Central memory CD4-positive, alpha-beta T cell (primary cell): ENCODE data around the gene MYO1E.

Experiments used
- DNase-seq: peaks from one replicate; pipeline ENCODE4 v3.0.0; 2022

MYO1E gene

DNA sequence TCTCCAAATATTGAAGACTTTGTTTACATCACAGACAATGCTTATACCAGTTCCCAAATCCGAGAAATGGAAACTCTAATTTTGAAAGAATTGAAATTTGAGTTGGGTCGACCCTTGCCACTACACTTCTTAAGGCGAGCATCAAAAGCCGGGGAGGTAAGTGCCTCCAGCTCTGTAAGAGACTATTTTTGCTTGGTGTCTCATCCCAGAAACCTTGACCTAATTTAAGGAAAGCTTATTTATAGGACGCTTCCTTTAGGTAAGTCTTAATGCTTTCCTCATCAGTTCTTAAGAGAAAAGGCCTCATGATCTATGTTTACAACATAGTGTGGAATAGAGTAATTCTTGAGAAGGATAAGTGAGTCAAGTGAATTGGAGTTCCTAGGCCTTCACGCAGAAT lies 255.9 kb downstream of the MYO1E start:
- no peak for DNase-seq

DNA sequence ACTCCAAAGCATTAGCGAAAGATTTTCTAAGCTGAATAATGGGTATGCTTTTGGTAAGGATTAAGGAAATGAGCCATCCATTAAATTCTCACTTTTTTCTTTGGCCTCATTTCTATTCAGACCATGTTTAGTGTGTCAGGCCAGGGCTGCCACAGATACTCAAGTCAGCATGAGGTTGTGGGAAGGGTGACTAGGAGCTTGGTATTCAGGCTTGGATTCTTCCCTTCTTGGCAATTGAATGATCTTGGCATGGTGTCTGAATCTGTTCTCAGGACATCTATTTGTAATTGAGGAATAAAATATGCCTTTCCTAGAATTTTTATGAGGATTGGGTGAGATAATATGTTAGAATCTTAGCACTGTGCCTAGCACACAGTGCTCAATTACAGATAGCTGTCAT lies 256.5 kb downstream of the MYO1E start:
- DNase-seq, result no peak

DNA sequence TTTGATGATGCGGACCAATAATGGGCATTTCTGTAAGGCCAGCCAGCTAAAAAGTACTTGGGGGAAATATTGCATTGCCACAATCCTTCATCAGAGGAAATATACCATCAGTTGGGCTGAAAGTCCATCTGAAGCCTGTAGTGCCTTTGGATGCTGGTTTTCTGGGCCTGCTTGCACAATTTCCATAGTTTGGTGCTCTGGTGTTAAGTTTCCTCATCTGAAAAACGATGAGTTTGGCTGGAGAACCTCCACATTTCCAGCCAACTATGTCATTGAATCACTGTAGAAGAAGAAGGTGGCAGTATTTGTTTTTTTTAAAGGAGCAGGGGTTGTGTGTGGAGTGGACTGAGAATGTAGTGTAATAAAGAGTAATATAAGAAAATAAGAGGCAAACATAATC lies 257.6 kb downstream of the MYO1E start:
- no peak for DNase-seq

DNA sequence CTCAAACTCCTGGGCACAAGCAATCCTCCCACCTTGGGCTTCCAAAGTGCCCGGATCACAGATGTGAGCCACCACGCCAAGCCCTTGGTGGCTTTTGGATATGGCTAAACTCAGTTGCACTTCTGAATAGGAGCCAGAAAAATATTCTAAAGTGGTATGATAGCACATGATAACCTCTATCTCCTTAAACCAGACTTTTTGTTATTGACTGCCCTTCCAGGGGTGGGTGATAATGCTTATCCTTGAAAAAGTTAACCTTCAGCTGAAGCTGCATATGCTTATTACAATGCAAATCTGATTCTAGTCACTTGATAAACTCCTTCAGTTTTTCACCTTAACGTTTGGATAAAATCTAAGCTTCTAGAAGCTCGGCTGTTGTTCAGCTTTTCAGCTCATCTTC lies 261.4 kb downstream of the MYO1E start:
- DNase-seq, result no peak

DNA sequence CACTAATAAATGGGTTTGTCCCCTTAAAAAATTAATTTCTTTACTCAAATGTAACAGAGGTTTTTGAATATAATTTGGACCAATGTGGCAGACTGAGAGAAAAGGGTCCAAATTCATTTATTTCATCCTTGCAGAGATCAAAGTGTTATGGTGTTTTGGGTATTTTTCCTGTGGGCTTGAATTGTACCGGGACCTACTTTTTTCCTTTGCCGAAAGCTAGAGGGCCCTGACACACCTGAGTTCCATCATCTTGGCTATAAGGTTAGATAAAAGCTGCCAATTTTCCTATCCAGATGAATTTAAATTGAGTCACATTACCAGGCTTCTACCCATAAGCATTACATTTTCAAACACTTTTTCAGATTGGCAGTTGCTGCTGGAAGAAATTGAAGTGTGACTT lies 266.8 kb downstream of the MYO1E start:
- DNase-seq, result no peak

DNA sequence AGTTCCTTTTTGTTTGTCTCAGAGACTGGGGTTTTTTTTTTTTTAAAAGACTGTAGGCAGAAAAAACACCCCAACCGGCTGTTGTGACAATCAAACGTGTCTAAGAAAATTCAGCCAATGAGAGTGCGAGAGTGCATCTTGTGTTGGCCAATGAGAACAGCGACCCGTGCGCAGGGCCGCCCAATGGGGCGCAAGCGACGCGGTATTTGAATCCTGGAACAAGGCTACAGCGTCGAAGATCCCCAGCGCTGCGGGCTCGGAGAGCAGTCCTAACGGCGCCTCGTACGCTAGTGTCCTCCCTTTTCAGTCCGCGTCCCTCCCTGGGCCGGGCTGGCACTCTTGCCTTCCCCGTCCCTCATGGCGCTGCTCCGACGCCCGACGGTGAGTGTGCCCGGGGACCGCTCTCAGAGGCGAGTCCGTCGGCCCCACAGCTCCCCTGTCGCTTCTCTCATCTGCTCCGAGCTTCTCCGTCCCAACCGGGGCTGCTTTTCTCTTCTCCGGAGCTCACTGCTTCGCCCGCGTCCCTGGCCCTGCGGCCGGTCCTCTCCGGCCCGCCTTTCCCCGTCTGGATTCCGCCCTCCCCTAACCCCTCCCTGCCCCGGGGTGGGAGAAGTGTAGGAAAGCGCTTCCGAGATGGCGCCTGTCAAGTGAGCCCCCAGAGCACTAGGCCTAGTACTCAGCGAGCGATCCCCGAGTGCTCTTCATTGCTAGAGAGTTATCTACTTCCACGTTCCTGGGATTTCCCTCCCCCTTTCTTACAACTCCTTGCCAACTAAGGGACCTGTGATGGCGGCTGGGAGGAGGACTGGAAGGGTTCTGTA lies 267.5 kb downstream of the MYO1E start, which contains the start of gene CCNB2:
Gene CCNB2 (plus strand): TSS at position 235 of the 821 bp plus-strand sequence. CDS start 123 bp downstream, at position 358.
- DNase-seq, result peak; percentile 85

DNA sequence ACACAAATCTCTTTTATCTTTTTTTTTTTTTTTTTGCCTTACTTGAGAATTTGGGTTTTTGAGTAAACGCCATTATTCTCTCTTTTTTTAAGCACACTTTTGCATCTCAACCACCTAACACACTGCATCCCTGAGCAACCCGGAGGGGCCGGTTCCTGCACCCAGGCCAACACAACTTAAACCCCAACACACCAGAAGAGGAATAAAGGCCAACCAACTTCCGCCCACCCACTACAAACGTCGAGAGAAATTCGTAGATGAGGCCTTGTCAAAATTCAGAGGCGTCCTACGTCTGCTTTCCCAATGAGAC lies 268.1 kb downstream of the MYO1E start:
- DNase-seq, result no peak

DNA sequence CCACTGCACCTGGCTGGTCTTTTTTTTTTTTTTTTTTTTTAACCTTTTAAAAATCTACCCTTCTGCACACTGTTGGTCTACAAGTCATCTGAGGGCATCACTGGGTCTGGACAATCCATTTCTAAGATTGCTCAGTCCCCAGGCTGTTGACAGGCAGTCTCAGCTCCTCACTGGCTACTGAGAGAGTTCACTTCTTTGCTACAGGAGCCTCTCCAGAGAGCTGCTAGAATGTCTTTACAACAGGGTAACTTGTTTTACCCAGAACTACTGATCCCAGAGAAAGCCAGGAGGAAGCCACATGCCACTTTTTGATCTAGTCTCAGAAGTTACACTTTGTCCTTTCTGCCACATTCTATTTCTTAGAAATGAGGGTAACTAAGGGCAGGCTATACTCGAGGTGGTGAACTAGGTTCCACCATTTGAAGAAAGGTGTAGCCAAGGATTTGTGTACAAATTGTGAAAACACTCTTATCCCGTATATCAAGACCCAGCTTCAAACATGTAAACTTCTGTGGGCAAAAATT lies 273.4 kb downstream of the MYO1E start:
- no peak for DNase-seq

DNA sequence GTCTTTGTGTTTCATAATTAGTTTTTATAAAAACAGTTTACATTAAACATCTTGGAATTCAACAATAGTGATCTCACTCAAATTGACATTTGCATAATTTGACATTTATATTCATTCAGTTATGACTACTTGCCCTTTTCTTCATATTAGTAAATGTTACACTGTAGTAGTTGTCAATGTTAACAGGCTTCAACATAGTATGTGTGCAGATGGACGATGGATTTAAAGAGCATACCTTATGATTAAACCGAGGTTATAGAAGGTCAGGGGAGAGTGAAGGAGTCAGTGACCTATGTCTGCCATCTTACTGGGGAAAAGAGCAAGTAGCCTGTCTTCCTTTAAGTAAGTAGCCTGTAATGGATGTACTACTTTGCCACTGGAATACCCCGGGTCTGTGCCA lies 276.2 kb downstream of the MYO1E start:
- DNase-seq, result no peak

DNA sequence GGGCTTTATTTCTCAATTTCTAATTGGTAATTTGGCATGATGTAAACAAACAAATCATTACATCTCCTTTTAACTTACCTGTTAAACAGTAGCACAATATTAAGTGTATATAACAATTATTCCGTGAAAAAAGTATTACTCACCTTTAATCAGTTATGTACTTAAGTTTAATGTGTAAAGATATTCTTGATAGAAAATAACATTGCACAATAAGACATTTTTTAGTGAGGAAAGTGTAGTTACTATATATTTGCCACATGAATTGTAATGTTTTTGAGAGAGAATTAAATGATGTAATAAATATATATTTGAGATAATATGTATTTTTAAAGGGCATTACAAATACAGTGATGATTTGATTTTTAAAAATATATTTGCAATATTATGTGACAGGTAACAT lies 278.6 kb downstream of the MYO1E start:
- no peak for DNase-seq

DNA sequence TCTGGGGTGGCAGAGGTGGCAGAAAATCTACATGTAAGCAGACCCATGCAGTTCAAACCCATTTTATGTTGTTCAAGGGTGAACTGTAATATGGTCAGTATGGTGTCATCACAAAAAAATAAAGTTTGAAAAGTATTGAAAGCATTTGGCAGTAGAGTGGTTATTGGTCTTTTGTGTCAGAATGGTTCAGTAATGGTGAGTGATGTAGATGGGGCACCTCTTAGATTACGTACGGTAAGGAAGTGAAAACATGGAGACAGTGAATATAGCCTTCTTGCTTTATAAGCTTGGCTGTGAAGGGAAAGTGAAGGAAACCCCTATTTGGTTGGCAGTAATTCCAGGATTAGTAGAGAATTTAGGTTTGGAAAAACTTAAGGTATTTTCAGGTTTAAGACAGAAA lies 284.9 kb downstream of the MYO1E start:
- DNase-seq, result no peak
